ENCODE data around the gene MMP13.

GRCh38 chr11:102933627-102934026 is 21.9 kb downstream of the MMP13 start:
- TF ChIP-seq CTCF (tag by site-specific recombination; IDR thresholded peaks at IDR 0.05), result no peak
- no peak for TF ChIP-seq ZBTB7A (tag by site-specific recombination; IDR thresholded peaks at IDR 0.05; ENCODE audit: low read depth)
- no peak for TF ChIP-seq ZNF621 (tag by site-specific recombination; IDR thresholded peaks at IDR 0.05)
- TF ChIP-seq ZNF121 (tag by site-specific recombination; IDR thresholded peaks at IDR 0.05), result no peak
- TF ChIP-seq BCL11B (tag by site-specific recombination; IDR thresholded peaks at IDR 0.05; ENCODE audit: low read depth), result no peak
- TF ChIP-seq, protein P1, sequence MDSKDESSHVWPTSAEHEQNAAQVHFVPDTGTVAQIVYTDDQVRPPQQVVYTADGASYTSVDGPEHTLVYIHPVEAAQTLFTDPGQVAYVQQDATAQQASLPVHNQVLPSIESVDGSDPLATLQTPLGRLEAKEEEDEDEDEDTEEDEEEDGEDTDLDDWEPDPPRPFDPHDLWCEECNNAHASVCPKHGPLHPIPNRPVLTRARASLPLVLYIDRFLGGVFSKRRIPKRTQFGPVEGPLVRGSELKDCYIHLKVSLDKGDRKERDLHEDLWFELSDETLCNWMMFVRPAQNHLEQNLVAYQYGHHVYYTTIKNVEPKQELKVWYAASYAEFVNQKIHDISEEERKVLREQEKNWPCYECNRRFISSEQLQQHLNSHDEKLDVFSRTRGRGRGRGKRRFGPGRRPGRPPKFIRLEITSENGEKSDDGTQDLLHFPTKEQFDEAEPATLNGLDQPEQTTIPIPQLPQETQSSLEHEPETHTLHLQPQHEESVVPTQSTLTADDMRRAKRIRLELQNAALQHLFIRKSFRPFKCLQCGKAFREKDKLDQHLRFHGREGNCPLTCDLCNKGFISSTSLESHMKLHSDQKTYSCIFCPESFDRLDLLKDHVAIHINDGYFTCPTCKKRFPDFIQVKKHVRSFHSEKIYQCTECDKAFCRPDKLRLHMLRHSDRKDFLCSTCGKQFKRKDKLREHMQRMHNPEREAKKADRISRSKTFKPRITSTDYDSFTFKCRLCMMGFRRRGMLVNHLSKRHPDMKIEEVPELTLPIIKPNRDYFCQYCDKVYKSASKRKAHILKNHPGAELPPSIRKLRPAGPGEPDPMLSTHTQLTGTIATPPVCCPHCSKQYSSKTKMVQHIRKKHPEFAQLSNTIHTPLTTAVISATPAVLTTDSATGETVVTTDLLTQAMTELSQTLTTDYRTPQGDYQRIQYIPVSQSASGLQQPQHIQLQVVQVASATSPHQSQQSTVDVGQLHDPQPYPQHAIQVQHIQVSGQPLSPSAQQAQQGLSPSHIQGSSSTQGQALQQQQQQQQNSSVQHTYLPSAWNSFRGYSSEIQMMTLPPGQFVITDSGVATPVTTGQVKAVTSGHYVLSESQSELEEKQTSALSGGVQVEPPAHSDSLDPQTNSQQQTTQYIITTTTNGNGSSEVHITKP (tag by site-specific recombination; IDR thresholded peaks at IDR 0.05), result no peak
- TF ChIP-seq KLF7 (tag by site-specific recombination; IDR thresholded peaks at IDR 0.05; ENCODE audit: borderline replicate concordance), result no peak
- no peak for TF ChIP-seq ZSCAN4 (tag by site-specific recombination; IDR thresholded peaks at IDR 0.05)
- no peak for TF ChIP-seq ZSCAN23 (tag by site-specific recombination; IDR thresholded peaks at IDR 0.05)
